K562 (cell line): ENCODE data around the gene EVA1A. TPM values are rescaled to one million over a fixed set of nuclear protein-coding genes. Genes with fewer than 3 reads are reported as not detected.

Source experiments
- ATAC-seq: fragments of 200-7000 bp; cut with Tn5 transposase; 3 replicates; pipeline ENCODE4 v1.9.1; 2020; ENCODE audit warnings: moderate library complexity
- BruUV-seq: library from RNA; stranded (reverse); fragments of 400-500 nt; replicated peaks from 2 replicates; lab custom pipeline; 2021; lab: Mats Ljungman, UMichigan
- CTCF ChIA-PET: fragments of 300-600 bp; formaldehyde crosslinking; extraction: SDS; loops from one replicate; lab custom pipeline; 2021; ENCODE audit warnings: low intra/inter-chr PET ratio; lab: Yijun Ruan, JAX
- POLR2A ChIA-PET: fragments of 300-600, 350-650 bp; sonication (Branson Sonifier 250); formaldehyde crosslinking; extraction: SDS; loops from one replicate; lab custom pipeline; 2021; ENCODE audit warnings: antibody characterized with exemption, inconsistent platforms; lab: Yijun Ruan, JAX
- DNase-seq, 4 experiments: peaks; one replicate each; pipeline versions ENCODE4 v3.0.0 to v3.0.0-alpha.2; 2011 to 2018; ENCODE audit warnings: low spot score in 3 of 4, mixed read lengths in 3 of 4; ENCODE audit errors: extremely low read depth in 1 of 4
- FAIRE-seq: peaks from 2 replicates; lab custom pipeline; 2011; peaks lifted over from hg19 to GRCh38; lab: Jason Lieb, UNC
- H2AFZ ChIP-seq: 2 replicates; pipeline ENCODE4 v1.6.0; 2011; ENCODE audit warnings: low read depth, low read length, control low read depth, inconsistent platforms
- H3K27ac ChIP-seq: fragments of 200-600 bp; 3 replicates; pipeline ENCODE4 v1.8.0; 2011; ENCODE audit warnings: low read depth, mild to moderate bottlenecking, control low read depth, inconsistent platforms, low read length, moderate library complexity, mixed read lengths; ENCODE audit errors: extremely low read depth
- H3K27me3 ChIP-seq, 2 experiments: fragments of 300-600 bp in 1 of 2; 2 replicates in 1 of 2; 3 replicates in 1 of 2; pipeline versions ENCODE4 v1.6.0 to v1.8.0; 2011; ENCODE audit warnings: inconsistent platforms in 2 of 2, low read length in 2 of 2, mild to moderate bottlenecking in 1 of 2, mixed read lengths in 1 of 2, moderate library complexity in 1 of 2; ENCODE audit not compliant: control insufficient read depth in 2 of 2, insufficient read depth in 2 of 2
- H3K36me3 ChIP-seq: fragments of 300-600 bp; 3 replicates; pipeline ENCODE4 v1.8.0; 2011; ENCODE audit warnings: mild to moderate bottlenecking, low read length, inconsistent platforms; ENCODE audit not compliant: control insufficient read depth, insufficient read depth
- H3K4me1 ChIP-seq, 2 experiments: fragments of 200-600 bp in 1 of 2; replicated peaks in 1 of 2; 2 replicates in 1 of 2; 3 replicates in 1 of 2; pipeline versions ENCODE4 v1.5.1 to v1.8.0; 2011; ENCODE audit warnings: inconsistent platforms in 2 of 2, low read length in 2 of 2, mild to moderate bottlenecking in 1 of 2, mixed read lengths in 1 of 2, moderate library complexity in 1 of 2; ENCODE audit not compliant: control insufficient read depth in 2 of 2, insufficient read depth in 2 of 2
- H3K4me2 ChIP-seq: 2 replicates; pipeline ENCODE4 v1.6.1; 2011; ENCODE audit warnings: low read length, control low read depth, inconsistent platforms, mixed read lengths; ENCODE audit not compliant: insufficient read depth
- H3K4me3 ChIP-seq: fragments of 200-600 bp; sonication (generic), shearing (Covaris generic); 2 replicates; pipeline ENCODE4 v1.5.1; 2016; ENCODE audit warnings: control low read depth, inconsistent platforms
- H3K79me2 ChIP-seq: fragments of 200-600 bp; 3 replicates; pipeline ENCODE4 v1.8.0; 2011; ENCODE audit warnings: low read length, inconsistent platforms; ENCODE audit not compliant: control insufficient read depth, insufficient read depth
- H3K9ac ChIP-seq, 2 experiments: 2 replicates each; pipeline versions ENCODE4 v1.6.0 to v1.6.1; 2011; ENCODE audit warnings: low read depth in 2 of 2, low read length in 2 of 2, control low read depth in 1 of 2, inconsistent platforms in 1 of 2, mild to moderate bottlenecking in 1 of 2, mixed read lengths in 1 of 2; ENCODE audit not compliant: insufficient read depth in 1 of 2
- H3K9me1 ChIP-seq: one replicate; pipeline ENCODE4 v1.6.0; 2011; ENCODE audit warnings: inconsistent platforms, mild to moderate bottlenecking, low read length, moderate library complexity; ENCODE audit not compliant: control insufficient read depth, insufficient read depth
- H3K9me3 ChIP-seq: replicated peaks from 2 replicates; pipeline ENCODE4 v1.5.1; 2011; ENCODE audit warnings: low read depth, low read length, inconsistent platforms; ENCODE audit not compliant: control insufficient read depth, insufficient read depth
- H4K20me1 ChIP-seq: replicated peaks from 2 replicates; pipeline ENCODE4 v1.6.1; 2011; ENCODE audit warnings: low read length, inconsistent platforms, mixed read lengths; ENCODE audit not compliant: control insufficient read depth, insufficient read depth
- ATF7 ChIP-seq: fragments of 450-650 bp; IDR thresholded peaks from 2 replicates; pipeline ENCODE4 v1.7.1; 2014; ENCODE audit warnings: mild to moderate bottlenecking, moderate library complexity
- BRF2 ChIP-seq: IDR thresholded peaks from 3 replicates; pipeline ENCODE4 v1.6.1; 2011; ENCODE audit warnings: borderline replicate concordance, mild to moderate bottlenecking; ENCODE audit not compliant: insufficient read length, insufficient read depth
- CAMTA2 ChIP-seq: fragments of 250-450 bp; sonication (Bioruptor Pico); conservative IDR thresholded peaks from 2 replicates; pipeline ENCODE4 v1.5.1; 2022
- E2F6 ChIP-seq, 2 experiments: IDR thresholded peaks; 2 replicates each; pipeline ENCODE4 v1.6.1; 2011; ENCODE audit warnings: borderline replicate concordance in 1 of 2, control low read depth in 1 of 2, low read depth in 1 of 2, low read length in 1 of 2, mild to moderate bottlenecking in 1 of 2, mixed read lengths in 1 of 2, moderate library complexity in 1 of 2; ENCODE audit not compliant: insufficient read depth in 1 of 2, insufficient read length in 1 of 2, poor library complexity in 1 of 2, severe bottlenecking in 1 of 2; ENCODE audit errors: extremely low read depth in 1 of 2
- HDGF ChIP-seq: fragments of 450-650 bp; IDR thresholded peaks from 2 replicates; pipeline ENCODE4 v1.6.1; 2016
- KDM4B ChIP-seq, 2 experiments: fragments of 450-650 bp in 1 of 2; sonication (generic) in 1 of 2; IDR thresholded peaks; 2 replicates each; pipeline ENCODE4 v1.6.1; 2016 to 2017; ENCODE audit warnings: borderline replicate concordance in 2 of 2, antibody characterized with exemption in 1 of 2, low read depth in 1 of 2, mild to moderate bottlenecking in 1 of 2
- LCOR ChIP-seq: sonication (generic); formaldehyde crosslinking; IDR thresholded peaks from 2 replicates; pipeline ENCODE4 v1.8.0; 2022; ENCODE audit warnings: mild to moderate bottlenecking, missing genetic modification reagents
- MAFK ChIP-seq: IDR thresholded peaks from 2 replicates; pipeline ENCODE4 v1.6.1; 2011; ENCODE audit warnings: low read length, improper control_type of control experiment
- MTA1 ChIP-seq: fragments of 450-650 bp; IDR thresholded peaks from 2 replicates; pipeline ENCODE4 v1.6.1; 2017; ENCODE audit warnings: borderline replicate concordance
- PBX2 ChIP-seq, 2 experiments: IDR thresholded peaks in 1 of 2; conservative IDR thresholded peaks in 1 of 2; 2 replicates each; pipeline ENCODE4 v1.6.1; 2016; ENCODE audit warnings: low read depth in 2 of 2, mild to moderate bottlenecking in 1 of 2, missing compliant biosample characterization in 1 of 2, missing genetic modification characterization in 1 of 2, moderate library complexity in 1 of 2
- SNRNP70 ChIP-seq: fragments of 200-400 bp; formaldehyde crosslinking; optimal IDR thresholded peaks from 2 replicates; pipeline ENCODE3; 2017; ENCODE audit warnings: low read depth, low read length
- ZNF274 ChIP-seq: IDR thresholded peaks from 2 replicates; pipeline ENCODE4 v1.6.1; 2011; ENCODE audit warnings: low read depth, mild to moderate bottlenecking, low read length, moderate library complexity, borderline replicate concordance
- ZNF41 ChIP-seq: fragments of 250-450 bp; sonication (Bioruptor Pico); conservative IDR thresholded peaks from 2 replicates; pipeline ENCODE4 v1.4.0; 2020; ENCODE audit warnings: mild to moderate bottlenecking
- ZNF507 ChIP-seq: conservative IDR thresholded peaks from 2 replicates; pipeline ENCODE4 v1.6.1; 2017; ENCODE audit warnings: missing genetic modification characterization, missing compliant biosample characterization
- ZNF57 ChIP-seq: fragments of 450-650 bp; formaldehyde crosslinking; IDR thresholded peaks from 2 replicates; pipeline ENCODE4 v1.4.0; 2020; ENCODE audit warnings: mild to moderate bottlenecking, moderate library complexity
- ZNF589 ChIP-seq: fragments of 200-800 bp; sonication (Bioruptor generic); IDR thresholded peaks from 2 replicates; pipeline ENCODE4 v1.6.1; 2016; ENCODE audit warnings: low read depth, missing genetic modification characterization, missing compliant biosample characterization
- WGBS: fragments of 100-300 bp; shearing (Covaris generic); methylation state at CpG from one replicate; pipeline ENCODE4 v1.1.6; 2016; ENCODE audit warnings: low coverage, mixed read lengths; ENCODE audit not compliant: insufficient coverage; ENCODE audit errors: missing lambda C conversion rate; 5-methylcytosine and 5-hydroxymethylcytosine counted together
- in situ Hi-C: fragments of 300-500 bp; cut with MboI; formaldehyde crosslinking; loops from 4 replicates; pipeline ENCODE4 v1.15.0; 2018; ENCODE audit warnings: inconsistent platforms, mixed read lengths
- intact Hi-C: fragments of 100-400 bp; cut with micrococcal nuclease; formaldehyde crosslinking; loops from 2 replicates; pipeline ENCODE4 v1.14.2; 2022
- polyA plus RNA-seq, 8 experiments: library from polyadenylated mRNA; depleted of rRNA in 4 of 8; stranded (reverse) in 5 of 8; unstranded in 3 of 8; fragments of >200 nt; fragmentation: Nextera tagmentation in 2 of 8; fragmentation: Illumina TruSeq in 1 of 8; extraction: Ambion mirVana in 2 of 8; extraction: Trizol in 1 of 8; gene quantifications; 2 replicates each; pipeline versions ENCODE4 v1.2.1 to v1.2.3, GENCODE V29; 2011 to 2014; ENCODE audit warnings: inconsistent platforms in 1 of 8, missing spikeins in 1 of 8
- total RNA-seq, 7 experiments: library from RNA; depleted of rRNA in 6 of 7; stranded (reverse); fragments of >200 nt in 6 of 7; fragmentation: Illumina TruSeq in 2 of 7; extraction: Trizol in 2 of 7; gene quantifications; 2 replicates each; pipeline versions ENCODE4 v1.2.1 to v1.2.3, GENCODE V29; 2011 to 2021; ENCODE audit warnings: low replicate concordance in 1 of 7

Gene EVA1A
- total and polyA plus RNA-seq, 9 of the 15 experiments (the other 6 are each of a cell fraction or from before 2014, with no cell fraction given) = not detected

- TF ChIP-seq E2F6 (IDR thresholded peaks at IDR 0.05; ENCODE audit: borderline replicate concordance in 1 of 2, extremely low read depth in 1 of 2, insufficient read depth in 1 of 2, insufficient read length in 1 of 2, low read depth in 1 of 2, low read length in 1 of 2, poor library complexity in 1 of 2, severe bottlenecking in 1 of 2) = peak in 1 of 2 experiments; percentile 24
- TF ChIP-seq HDGF = no peak
Observed at GRCh38 chr2:75597949-75598348, 37.2 kb upstream of the EVA1A start (continued).

GRCh38 chr2:75596784-75597183, 36.0 kb upstream of the EVA1A start:
- Histone ChIP-seq H3K27ac (no peak overlapping the region), H3K36me3 (no peaks in the 10 kb centered on the region), H3K4me2 (no peak overlapping the region), H3K9me1 (no peaks in the 10 kb centered on the region), H2AFZ (no peak overlapping the region), H4K20me1 (no peaks in the 10 kb centered on the region), H3K79me2 (no peaks in the 10 kb centered on the region), H3K27me3 (no peaks in the 10 kb centered on the region), H3K4me1 (peaks cover 0 to 6% of the 10 kb centered on the region in 2 experiments; a peak in 1 of 5 replicates), H3K9ac (no peak overlapping the region), H3K4me3 (no peak overlapping the region), H3K9me3 (no peaks in the 10 kb centered on the region; the same call in 1 of the 2 replicates)
- in situ Hi-C loops (no loop called here), intact Hi-C loops (no loop called here)
- 3% methylated on average over 4 of the region's 4 CpGs for WGBS
- POLR2A ChIA-PET = interaction anchor here (0.6 to 1.0 kb wide), 2 partner anchors 10 to 26 kb away, joined by 3 to 4 read pairs; no protein-coding TSS in a partner anchor
- CTCF ChIA-PET = no interaction called here
- BruUV-seq = no TSS peak
- TF ChIP-seq MAFK (no peak), MTA1 (no peak), ATF7 (no peak), ZNF57 (CRISPR knock-in tag) (no peak), KDM4B (IDR thresholded peaks at IDR 0.05; ENCODE audit: borderline replicate concordance in 2 of 2, low read depth in 1 of 2) (no peak), ZNF274 (no peak), BRF2 (no peak), ZNF589 (CRISPR knock-in tag) (no peak), ZNF41 (no peak), ZNF507 (no peak), LCOR (CRISPR knock-in tag) (no peak), PBX2 (CRISPR knock-in tag; IDR thresholded peaks at IDR 0.05; ENCODE audit: low read depth) (no peak), PBX2 (tag; conservative IDR thresholded peaks at IDR 0.05; ENCODE audit: low read depth) (no peak), CAMTA2 (no peak), SNRNP70 (no peak)
- FAIRE-seq = no peak
- no peak for ATAC-seq
- DNase-seq = no peak
